Gastrocnemius medialis (tissue), 4 donors: ENCODE results near the gene KDM4B. TPM values are rescaled to one million over a fixed set of nuclear protein-coding genes. Genes with fewer than 3 reads are reported as not detected.
A peak's percentile ranks its signal among the peaks of the same experiment; 100 is the strongest.

Source experiments
- ATAC-seq, 2 donors: fragments of 150-250 bp; one replicate each; pipeline ENCODE4 v1.9.1; 2016
- DNase-seq, 2 donors: peaks; one replicate each; pipeline ENCODE4 v3.0.0-alpha.2; 2019
- H3K27ac ChIP-seq, 4 donors: fragments of 200-600 bp; sonication (generic); 1 replicate in 1 of 4; 2 replicates in 3 of 4; pipeline ENCODE4 v1.5.1; 2016 to 2018; ENCODE audit warnings: mild to moderate bottlenecking in 2 of 4, moderate library complexity in 1 of 4
- H3K27me3 ChIP-seq, 3 donors: fragments of 200-600 bp; sonication (generic) in 2 of 3; 1 replicate in 1 of 3; 2 replicates in 2 of 3; pipeline versions ENCODE4 v1.5.1 to v1.6.0; 2016 to 2019; ENCODE audit warnings: mild to moderate bottlenecking in 1 of 3, moderate library complexity in 1 of 3
- H3K36me3 ChIP-seq, 2 donors: fragments of 200-600 bp; sonication (generic) in 1 of 2; one replicate each; pipeline ENCODE4 v1.5.1; 2017 to 2018
- H3K4me1 ChIP-seq, 2 donors: fragments of 200-600 bp; sonication (generic) in 1 of 2; one replicate each; pipeline ENCODE4 v1.5.1; 2016 to 2017; ENCODE audit warnings: mild to moderate bottlenecking in 2 of 2
- H3K4me3 ChIP-seq, 4 donors: fragments of 200-600 bp; sonication (generic) in 3 of 4; 1 replicate in 1 of 4; 2 replicates in 3 of 4; pipeline ENCODE4 v1.5.1; 2016 to 2019; ENCODE audit warnings: mild to moderate bottlenecking in 2 of 4
- H3K9me3 ChIP-seq, 3 donors: fragments of 200-600 bp; sonication (generic) in 2 of 3; 1 replicate in 1 of 3; 2 replicates in 2 of 3; pipeline ENCODE4 v1.5.1; 2016 to 2019
- CTCF ChIP-seq, 5 experiments: fragments of 450-650 bp in 3 of 5; fragments of 200-600 bp in 2 of 5; sonication (generic) in 2 of 5; IDR thresholded peaks in 4 of 5; conservative IDR thresholded peaks in 1 of 5; 1 replicate in 4 of 5; 2 replicates in 1 of 5; pipeline ENCODE4 v1.5.1; 2016 to 2019; ENCODE audit warnings: antibody characterized with exemption in 5 of 5, mild to moderate bottlenecking in 3 of 5, moderate library complexity in 3 of 5
- POLR2A ChIP-seq, 2 donors: fragments of 450-650 bp; IDR thresholded peaks; one replicate each; pipeline ENCODE4 v1.6.1; 2017; ENCODE audit warnings: antibody characterized with exemption in 2 of 2, mild to moderate bottlenecking in 2 of 2, moderate library complexity in 2 of 2
- in situ Hi-C, 4 donors: fragments of 200-750 bp; cut with MboI; loops; one replicate each; pipeline versions ENCODE4 v1.15.0 to v1.8.0; 2017; ENCODE audit warnings: low sequenced_read_pairs in 4 of 4
- intact Hi-C: fragments of 100-400 bp; cut with DNase I; formaldehyde crosslinking; loops from one replicate; pipeline ENCODE4 v1.15.1; 2023; ENCODE audit warnings: low total_unique reads
- total RNA-seq, 4 donors: library from RNA; depleted of rRNA; stranded (reverse); fragments of >200 nt; gene quantifications; one replicate each; pipeline versions ENCODE4 v1.1.0 to v1.2.3, GENCODE V29; 2016

The KDM4B gene
- total RNA-seq, 4 donors from 2014 or later, result 40.9 to 61.4 (median 46.4) TPM

DNA sequence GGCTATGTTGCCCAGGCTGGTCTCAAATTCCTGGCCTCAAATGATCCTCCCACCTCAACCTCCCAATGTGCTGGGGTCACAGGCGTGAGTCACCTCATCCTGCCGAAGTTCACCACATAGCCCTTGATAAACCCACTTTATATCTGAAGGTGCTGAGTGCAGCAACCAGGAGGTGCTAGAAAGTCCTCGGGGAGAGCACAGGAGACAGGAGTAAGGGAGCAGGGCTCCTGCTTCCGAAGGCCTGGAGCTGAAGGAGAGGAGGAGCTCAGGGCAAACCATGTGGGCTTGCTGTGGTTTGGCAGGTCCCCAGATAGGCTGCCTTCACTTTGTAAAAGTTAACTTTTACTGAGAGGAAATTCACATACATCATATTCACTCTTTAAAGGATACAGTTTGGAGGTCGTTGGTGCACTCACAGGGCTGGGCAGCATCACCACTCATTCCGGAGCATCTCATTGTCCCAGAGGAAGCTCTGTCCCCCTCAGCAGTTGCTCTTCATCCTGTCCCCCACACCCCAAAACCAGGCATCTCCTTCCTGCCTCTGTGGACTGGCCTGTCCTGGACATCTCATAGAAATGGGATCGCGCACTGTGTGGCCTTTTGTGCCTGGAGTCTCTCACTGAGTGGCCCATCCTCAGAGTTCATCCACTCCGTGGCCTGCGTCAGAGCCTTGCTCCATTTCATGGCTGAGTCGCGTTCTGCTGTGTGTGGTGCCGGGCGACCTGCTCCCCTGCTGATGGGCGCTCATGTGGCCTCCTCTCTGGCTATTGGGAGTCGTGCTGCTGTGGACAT lies 49.5 kb downstream of the KDM4B start:
- Histone ChIP-seq H3K36me3 (peaks cover 0 to 12% of the 10 kb centered on the region in 2 donors), H3K27ac (no peak overlapping the region), H3K4me3 (no peak overlapping the region), H3K9me3 (no peaks in the 10 kb centered on the region), H3K27me3 (no peaks in the 10 kb centered on the region), H3K4me1 (peaks cover 12 to 14% of the 10 kb centered on the region in 2 donors)
- TF ChIP-seq POLR2A (IDR thresholded peaks at IDR 0.05) (no peak), CTCF (IDR thresholded peaks at IDR 0.05 in 4 of 5, conservative IDR thresholded peaks at IDR 0.05 in 1 of 5) (no peak)
- in situ Hi-C loops, result no loop called here
- no peak for DNase-seq
- no peak for ATAC-seq
- intact Hi-C loops, result no loop called here

DNA sequence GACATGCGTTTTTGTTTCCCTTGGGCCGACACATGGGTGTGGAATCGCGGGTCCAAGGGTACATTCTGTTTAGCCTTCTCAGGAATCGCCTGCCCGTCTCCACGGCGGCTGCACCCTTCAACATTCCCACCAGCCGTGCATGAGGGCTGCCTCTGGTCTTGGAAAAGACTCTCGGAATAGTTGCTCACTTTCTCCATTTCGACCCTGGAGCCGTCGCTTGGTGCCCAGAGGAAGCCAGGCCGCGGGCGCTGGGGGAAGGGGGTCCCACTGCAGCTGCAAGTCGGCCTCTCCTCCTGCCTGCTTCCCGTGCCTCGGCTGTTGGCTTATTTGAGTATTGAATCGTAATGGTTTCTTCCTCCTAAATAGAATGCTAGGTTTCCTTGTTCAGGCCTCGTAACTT lies 51.5 kb downstream of the KDM4B start:
- intact Hi-C loops (no loop called here), in situ Hi-C loops (no loop called here)
- Histone ChIP-seq H3K36me3 (peaks cover 0 to 12% of the 10 kb centered on the region in 2 donors), H3K27me3 (no peaks in the 10 kb centered on the region), H3K4me3 (no peak overlapping the region), H3K4me1 (peaks cover 30% of the 10 kb centered on the region in 2 donors), H3K27ac (no peak overlapping the region), H3K9me3 (no peaks in the 10 kb centered on the region)
- DNase-seq, result no peak
- no peak for ATAC-seq
- TF ChIP-seq CTCF (IDR thresholded peaks at IDR 0.05 in 4 of 5, conservative IDR thresholded peaks at IDR 0.05 in 1 of 5) (no peak), POLR2A (IDR thresholded peaks at IDR 0.05) (no peak)

DNA sequence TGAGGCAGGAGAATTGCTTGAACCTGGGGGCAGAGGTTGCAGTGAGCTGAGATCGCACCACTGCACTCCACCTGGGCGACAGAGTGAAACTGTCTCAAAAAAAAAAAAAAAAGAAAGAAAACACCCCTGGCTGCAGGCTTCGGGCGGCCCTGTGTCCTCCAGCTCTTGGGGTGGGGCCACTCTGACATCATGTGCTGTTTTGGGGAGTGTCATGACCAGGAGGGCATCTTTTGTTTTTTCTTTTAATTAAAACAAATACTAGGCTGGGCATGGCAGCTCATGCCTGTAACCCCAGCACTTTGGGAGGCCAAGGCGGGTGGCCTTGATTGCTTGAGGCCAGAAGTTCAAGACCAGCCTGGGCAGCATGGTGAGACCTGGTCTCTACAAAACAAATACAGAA lies 52.1 kb downstream of the KDM4B start:
- Histone ChIP-seq H3K36me3 (peaks cover 0 to 12% of the 10 kb centered on the region in 2 donors), H3K4me3 (no peak overlapping the region), H3K27me3 (no peaks in the 10 kb centered on the region), H3K27ac (no peak overlapping the region), H3K9me3 (no peaks in the 10 kb centered on the region), H3K4me1 (peaks cover 30 to 35% of the 10 kb centered on the region in 2 donors)
- intact Hi-C loops, result no loop called here
- in situ Hi-C loops, result no loop called here
- DNase-seq, result no peak
- no peak for ATAC-seq
- TF ChIP-seq CTCF (IDR thresholded peaks at IDR 0.05 in 4 of 5, conservative IDR thresholded peaks at IDR 0.05 in 1 of 5) (no peak), POLR2A (IDR thresholded peaks at IDR 0.05) (no peak)

GRCh38 chr19:5022066-5022860 lies 53.4 kb downstream of the KDM4B start:
- in situ Hi-C loops, result no loop called here
- Histone ChIP-seq H3K27me3 (no peaks in the 10 kb centered on the region), H3K4me3 (no peak overlapping the region), H3K36me3 (peaks cover 0 to 3% of the 10 kb centered on the region in 2 donors), H3K4me1 (peaks cover 30 to 45% of the 10 kb centered on the region in 2 donors), H3K27ac (peak overlapping the region; percentile 70 to 85 (median 77)), H3K9me3 (no peaks in the 10 kb centered on the region)
- no peak for ATAC-seq
- DNase-seq, result no peak
- intact Hi-C loops, result loop anchor here (2.0 kb wide), 1 partner anchor 35 kb away; no protein-coding TSS in a partner anchor
- TF ChIP-seq POLR2A (IDR thresholded peaks at IDR 0.05) (no peak), CTCF (IDR thresholded peaks at IDR 0.05 in 4 of 5, conservative IDR thresholded peaks at IDR 0.05 in 1 of 5) (no peak)
